Measurements from ENCODE around the gene FRMPD1. TPM values are rescaled to one million over a fixed set of nuclear protein-coding genes. Genes with fewer than 3 reads are reported as not detected.

FRMPD1 gene
- total RNA-seq, 2 donors from 2014 or later: 0.31 to 0.82 TPM

DNA sequence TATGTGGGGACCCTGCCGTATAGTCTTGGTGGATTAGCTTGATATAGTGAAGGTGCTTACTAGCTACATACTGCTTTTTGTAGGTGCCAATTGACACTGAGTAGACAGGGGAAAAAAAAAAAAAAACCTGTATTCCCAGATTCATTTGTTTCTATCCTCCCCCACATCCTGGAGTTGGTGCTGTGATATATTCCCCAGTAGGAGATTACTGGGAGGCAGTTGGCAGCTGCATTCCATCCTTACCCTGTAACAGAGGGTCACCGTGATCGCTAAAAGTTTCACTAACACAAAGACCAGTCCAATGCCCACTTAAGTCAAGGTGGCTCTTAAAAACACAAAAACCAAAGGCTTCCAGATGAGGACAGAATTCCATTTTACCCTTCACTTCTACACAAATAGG, 30.9 kb upstream of the FRMPD1 start:
- TF ChIP-seq, protein P1, sequence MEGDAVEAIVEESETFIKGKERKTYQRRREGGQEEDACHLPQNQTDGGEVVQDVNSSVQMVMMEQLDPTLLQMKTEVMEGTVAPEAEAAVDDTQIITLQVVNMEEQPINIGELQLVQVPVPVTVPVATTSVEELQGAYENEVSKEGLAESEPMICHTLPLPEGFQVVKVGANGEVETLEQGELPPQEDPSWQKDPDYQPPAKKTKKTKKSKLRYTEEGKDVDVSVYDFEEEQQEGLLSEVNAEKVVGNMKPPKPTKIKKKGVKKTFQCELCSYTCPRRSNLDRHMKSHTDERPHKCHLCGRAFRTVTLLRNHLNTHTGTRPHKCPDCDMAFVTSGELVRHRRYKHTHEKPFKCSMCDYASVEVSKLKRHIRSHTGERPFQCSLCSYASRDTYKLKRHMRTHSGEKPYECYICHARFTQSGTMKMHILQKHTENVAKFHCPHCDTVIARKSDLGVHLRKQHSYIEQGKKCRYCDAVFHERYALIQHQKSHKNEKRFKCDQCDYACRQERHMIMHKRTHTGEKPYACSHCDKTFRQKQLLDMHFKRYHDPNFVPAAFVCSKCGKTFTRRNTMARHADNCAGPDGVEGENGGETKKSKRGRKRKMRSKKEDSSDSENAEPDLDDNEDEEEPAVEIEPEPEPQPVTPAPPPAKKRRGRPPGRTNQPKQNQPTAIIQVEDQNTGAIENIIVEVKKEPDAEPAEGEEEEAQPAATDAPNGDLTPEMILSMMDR (IDR thresholded peaks at IDR 0.05): no peak
- Histone ChIP-seq H3K36me3 (no peaks in the 10 kb centered on the region), H3K27ac (no peak overlapping the region), H3K4me3 (no peak overlapping the region), H3K4me1 (no peaks in the 10 kb centered on the region), H3K27me3 (no peaks in the 10 kb centered on the region), H3K9me3 (no peaks in the 10 kb centered on the region)
- DNase-seq (ENCODE audit: low spot score): no peak

DNA sequence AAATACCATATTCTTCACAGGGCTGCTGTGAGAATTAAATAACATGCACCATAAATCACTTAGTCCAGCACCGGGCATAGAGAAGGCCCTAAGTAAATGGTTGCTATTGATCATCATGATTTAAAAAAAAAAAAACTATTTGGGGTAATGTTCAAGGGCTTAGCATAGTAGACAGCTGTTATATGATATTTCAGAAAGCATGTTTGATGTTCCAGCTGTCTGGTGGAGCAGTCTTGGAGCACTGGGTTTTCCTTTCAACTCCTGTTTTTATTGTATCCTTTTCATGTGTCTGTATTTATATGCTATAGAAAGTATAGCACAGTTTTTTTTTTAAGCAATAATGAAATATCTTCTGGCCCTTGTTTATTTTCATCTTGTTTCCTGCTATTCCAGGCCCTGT, 30.4 kb upstream of the FRMPD1 start:
- no peak overlapping the region for H3K27ac ChIP-seq
- no peaks in the 10 kb centered on the region for H3K36me3 ChIP-seq
- TF ChIP-seq, protein P1 (IDR thresholded peaks at IDR 0.05): no peak
- H3K9me3 ChIP-seq: no peaks in the 10 kb centered on the region
- no peak for DNase-seq (ENCODE audit: low spot score)
- no peaks in the 10 kb centered on the region for H3K27me3 ChIP-seq
- no peak overlapping the region for H3K4me3 ChIP-seq
- no peaks in the 10 kb centered on the region for H3K4me1 ChIP-seq

DNA sequence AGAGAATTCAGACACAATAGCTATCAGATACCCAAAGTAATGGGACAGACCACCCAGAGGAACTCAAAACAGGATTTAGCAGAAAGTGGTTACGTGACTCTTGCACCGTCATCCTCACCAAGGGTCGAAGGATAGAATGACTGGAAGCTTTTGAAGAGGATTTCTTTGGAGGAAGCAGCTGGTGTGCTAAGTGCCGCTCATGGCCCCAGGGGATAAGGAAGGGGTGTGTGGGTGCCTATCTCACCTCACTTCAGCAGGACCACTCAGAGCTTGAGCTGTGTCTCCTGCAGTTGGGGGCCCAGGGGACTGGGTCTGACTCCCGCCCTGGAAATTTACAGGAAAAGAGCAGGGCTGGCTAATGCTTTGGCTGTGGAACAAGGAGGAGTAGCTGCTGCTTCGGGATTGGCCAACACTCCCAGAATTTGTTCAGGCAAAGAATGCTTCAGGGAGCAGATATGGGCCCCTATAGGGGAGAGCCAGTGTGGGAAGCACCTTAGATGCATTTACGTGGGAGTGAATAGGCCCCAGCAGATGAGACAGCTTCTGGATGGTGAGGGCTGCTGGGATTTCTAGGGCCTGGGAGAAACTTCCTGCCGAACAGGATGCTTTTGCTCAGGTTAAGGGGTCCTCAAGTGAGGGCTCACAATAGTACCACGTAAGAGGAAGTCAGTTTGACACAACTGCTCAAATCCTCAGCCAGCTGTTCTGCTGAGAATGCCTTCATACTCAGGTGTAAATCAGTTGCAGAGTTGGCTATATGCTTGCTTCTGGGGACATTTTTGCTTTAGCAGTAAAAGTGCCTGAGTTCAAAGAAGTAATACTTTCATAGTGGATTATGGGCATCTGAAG, 29.3 kb upstream of the FRMPD1 start:
- no peaks in the 10 kb centered on the region for H3K27me3 ChIP-seq

GRCh38 chr9:37622462-37622861, 28.3 kb upstream of the FRMPD1 start:
- TF ChIP-seq, protein P1 (IDR thresholded peaks at IDR 0.05): no peak
- Histone ChIP-seq H3K36me3 (no peaks in the 10 kb centered on the region), H3K27ac (no peak overlapping the region), H3K4me3 (no peak overlapping the region), H3K4me1 (no peaks in the 10 kb centered on the region), H3K27me3 (no peaks in the 10 kb centered on the region), H3K9me3 (no peaks in the 10 kb centered on the region)
- DNase-seq (ENCODE audit: low spot score): no peak

More for the DNA sequence above, 29.3 kb upstream of the FRMPD1 start:
- Histone ChIP-seq H3K4me3 (no peak overlapping the region), H3K9me3 (no peaks in the 10 kb centered on the region), H3K27ac (no peak overlapping the region), H3K36me3 (no peaks in the 10 kb centered on the region), H3K4me1 (no peaks in the 10 kb centered on the region)
- TF ChIP-seq, protein P1 (IDR thresholded peaks at IDR 0.05): no peak
- no peak for DNase-seq (ENCODE audit: low spot score)

DNA sequence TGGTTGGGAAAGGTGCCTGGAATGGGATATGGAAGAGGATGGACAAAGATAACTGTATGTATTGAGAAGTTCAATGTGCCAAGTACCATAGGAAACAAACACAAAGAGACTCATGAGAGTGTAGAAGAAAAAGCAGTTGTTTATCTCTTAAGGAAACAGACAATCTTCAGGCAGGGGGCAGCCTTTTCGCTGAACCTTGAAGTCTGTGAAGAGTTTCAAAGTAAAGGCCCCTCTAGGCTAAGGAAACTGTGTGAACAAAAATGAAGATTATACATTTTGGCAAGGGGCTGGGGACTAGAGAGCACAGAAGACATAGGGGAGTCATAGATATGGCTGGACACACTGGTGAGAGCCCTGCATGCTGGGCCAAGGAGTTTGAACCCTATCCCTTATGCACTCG, 27.5 kb upstream of the FRMPD1 start:
- no peaks in the 10 kb centered on the region for H3K27me3 ChIP-seq
- no peaks in the 10 kb centered on the region for H3K9me3 ChIP-seq
- H3K27ac ChIP-seq: no peak overlapping the region
- no peaks in the 10 kb centered on the region for H3K36me3 ChIP-seq
- TF ChIP-seq, protein P1 (IDR thresholded peaks at IDR 0.05): no peak
- DNase-seq (ENCODE audit: low spot score): no peak
- no peaks in the 10 kb centered on the region for H3K4me1 ChIP-seq
- H3K4me3 ChIP-seq: no peak overlapping the region

DNA sequence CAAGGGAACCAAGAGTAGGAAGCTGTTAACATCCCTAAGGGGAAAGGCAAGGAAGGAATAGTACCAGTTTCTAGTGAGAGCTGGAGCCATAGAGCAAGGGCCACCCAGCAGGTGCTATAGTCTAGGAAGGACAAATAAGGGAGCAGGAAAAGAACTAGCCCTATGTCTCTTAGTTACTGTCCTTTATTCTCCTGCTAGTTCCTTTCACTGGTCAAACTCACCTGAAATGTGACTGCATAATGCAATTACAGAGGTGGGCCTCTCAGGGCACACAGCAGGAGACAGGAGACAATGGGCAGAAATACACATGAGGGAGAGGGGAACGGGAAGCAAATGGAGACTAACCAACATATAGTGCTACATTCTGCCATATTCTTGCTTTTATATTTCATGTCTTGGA, 26.7 kb upstream of the FRMPD1 start:
- H3K4me3 ChIP-seq: no peak overlapping the region
- H3K9me3 ChIP-seq: no peaks in the 10 kb centered on the region
- DNase-seq (ENCODE audit: low spot score): no peak
- no peaks in the 10 kb centered on the region for H3K4me1 ChIP-seq
- no peak overlapping the region for H3K27ac ChIP-seq
- TF ChIP-seq, protein P1 (IDR thresholded peaks at IDR 0.05): no peak
- no peaks in the 10 kb centered on the region for H3K36me3 ChIP-seq
- H3K27me3 ChIP-seq: no peaks in the 10 kb centered on the region
